HG02885 (cell line): ENCODE data around the gene PILRA.
A peak's percentile ranks its signal among the peaks of the same experiment; 100 is the strongest.

Experiments used
- ATAC-seq: cut with Tn5 transposase; IDR thresholded peaks from one replicate; pipeline ENCODE4 v1.9.1; 2021; ENCODE audit warnings: mild to moderate bottlenecking; ENCODE audit not compliant: unreplicated experiment, poor library complexity

Gene PILRA

DNA sequence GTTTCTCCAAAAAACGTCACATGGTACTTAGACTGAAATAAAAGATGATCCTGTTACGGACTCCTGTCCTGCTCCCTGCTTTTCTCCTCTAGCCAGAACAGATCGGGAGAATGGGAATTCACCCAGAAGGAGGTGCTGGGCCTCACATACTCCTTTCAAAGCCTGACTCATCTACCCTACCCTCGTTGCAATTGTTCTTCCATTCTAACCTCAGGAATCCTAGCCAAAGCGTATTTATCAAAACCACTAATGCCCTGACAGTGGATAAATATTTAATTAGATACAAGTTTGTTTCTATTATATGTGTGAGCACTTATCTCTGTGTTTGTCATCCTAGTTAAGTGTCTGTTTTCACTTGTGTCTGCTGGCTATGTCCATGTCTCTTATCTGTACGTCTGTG lies 33.5 kb downstream of the PILRA start:
- ATAC-seq = no peak

DNA sequence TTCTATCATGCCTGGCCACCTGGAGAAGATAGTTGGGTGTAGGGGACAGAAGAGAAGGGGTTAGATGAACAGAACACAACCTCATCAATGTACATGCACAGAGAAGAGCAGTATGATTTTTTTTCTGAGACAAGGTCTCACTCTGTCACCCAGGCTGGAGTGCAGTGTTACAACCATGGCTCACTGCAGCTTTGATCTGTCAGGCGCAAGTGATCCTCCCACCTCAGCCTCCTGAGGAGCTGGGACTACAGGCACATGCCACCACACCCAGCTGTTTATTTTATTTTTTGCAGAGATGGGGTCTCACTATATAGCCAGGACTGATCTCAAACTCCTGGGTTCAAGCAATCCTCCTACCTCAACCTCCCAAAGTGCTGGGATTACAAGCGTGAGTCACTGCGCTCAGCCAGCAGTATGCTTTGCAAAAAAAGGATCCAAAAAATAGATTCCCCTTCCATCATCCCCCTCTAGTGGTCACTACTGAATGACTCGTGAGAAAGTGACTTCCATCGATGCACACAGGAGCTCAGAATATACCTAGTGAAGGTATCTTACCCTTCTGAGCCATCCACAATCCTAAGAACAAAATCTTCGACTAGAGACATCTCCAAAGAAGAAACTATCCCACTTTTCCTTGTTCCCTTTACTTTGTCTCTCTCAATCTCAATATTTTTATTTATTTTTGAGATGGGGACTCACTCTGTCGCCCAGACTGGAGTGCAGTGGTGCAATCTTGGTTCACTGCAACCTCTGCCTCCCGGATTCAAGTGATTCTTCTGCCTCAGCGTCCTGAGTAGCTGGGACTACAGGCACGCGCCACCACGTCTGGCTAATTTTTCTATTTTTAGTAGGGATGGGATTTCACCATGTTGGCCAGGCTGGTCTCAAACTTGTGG lies 34.2 kb downstream of the PILRA start:
- no peak for ATAC-seq

DNA sequence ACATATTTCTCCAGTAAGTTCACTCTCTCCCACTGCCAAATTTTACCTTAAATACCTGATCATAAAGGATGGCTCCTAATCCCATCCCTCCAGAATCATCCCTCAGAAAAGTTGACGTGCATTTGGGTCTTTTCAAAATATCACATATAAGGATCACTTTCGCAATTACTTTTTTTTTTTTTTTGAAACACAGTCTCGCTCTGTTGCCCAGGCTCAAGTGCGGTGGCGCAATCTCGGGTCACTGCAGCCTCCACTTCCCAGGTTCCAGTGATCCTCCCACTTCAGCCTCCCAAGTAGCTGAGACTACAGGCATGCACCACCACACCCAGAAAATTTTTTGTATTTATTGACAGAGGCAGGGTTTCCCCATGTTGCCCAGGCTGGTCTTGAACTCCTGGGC lies 37.8 kb downstream of the PILRA start:
- ATAC-seq = no peak

DNA sequence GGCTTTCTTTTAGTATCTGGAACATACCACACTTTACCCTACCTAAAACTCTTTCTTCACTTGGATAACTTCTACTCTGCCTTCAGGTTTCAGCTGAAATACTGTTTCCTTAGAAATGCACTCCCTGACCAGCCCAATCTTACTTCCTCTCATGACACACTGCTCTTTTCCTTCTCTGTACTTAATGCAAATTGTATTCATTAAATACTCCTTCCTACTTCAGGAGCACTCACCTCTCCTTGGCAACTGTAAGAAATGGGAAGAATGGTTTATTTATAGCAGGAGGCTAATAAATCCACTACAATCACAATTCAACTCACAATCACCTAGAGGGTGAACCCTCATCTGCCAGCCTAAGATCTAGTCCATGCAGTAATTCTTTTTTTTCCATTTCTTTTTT lies 40.1 kb downstream of the PILRA start:
- no peak for ATAC-seq

DNA sequence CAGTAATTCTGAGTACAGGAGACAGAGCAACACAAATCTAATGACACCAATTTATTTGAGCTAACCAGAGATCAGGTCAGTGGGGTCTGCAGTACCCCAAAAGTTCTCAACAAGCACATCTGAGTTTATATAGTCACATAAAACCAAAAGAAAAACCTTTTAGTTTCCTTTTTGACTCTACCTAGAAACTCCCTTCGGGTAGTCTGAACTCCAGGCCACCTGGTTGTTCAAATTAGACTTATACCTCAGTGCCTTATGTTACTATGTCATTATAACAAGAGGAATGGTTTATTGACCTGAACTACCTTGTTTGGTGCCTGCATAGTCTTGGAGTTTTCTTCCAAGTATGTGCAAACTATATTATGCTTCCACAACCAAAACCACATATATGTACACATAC lies 40.6 kb downstream of the PILRA start:
- no peak for ATAC-seq

DNA sequence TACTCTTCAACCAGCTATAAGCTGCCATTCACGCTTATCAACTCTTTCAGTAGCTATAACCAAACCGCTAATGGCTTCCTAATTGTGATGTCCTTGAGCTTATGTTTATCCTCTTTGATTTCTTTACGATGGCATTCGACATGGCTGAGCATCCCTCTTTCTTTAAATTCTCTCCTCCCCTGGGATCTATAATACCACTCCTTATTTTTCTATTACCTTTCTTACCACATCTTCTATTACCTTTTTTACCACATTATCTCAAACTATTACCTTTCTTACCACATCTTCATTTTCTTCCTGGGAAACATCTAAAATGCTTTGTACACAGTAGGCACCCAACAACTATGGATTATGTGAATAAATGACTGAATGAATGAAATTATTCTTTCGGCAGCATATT lies 42.2 kb downstream of the PILRA start:
- no peak for ATAC-seq

DNA sequence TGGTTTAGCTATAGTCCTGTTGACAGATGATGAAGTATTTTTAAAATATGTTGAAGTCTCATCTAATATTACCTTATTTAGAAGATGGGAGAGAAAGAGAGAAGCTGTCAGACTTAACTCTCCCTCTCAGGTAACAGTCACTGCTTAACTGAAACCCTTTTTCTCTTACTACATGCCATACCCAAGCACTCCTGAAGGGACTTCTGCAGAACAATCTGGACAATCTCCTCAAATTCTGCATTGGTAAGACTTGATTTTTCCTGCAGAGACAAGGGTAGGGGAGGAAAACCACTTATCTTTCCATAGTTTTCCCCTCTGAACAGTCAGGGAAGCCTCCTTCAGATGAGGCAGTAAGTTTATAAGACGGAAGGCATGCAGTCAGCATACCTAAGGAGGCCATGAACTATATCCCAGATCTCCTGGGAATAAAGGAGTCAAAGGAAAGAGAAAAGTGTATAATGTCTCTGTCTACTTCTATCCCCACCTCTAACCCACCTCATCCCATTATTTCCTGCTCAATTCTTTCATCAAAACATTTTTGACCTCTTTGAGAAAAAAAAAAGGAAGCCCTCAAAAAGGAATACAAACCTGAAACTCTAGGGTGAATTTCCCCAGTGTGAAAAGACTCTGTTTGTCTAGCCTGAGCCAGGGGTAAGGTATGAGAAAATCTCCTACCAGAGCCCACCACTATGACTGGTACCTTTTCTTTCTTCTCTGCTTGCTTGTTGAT lies 45.8 kb downstream of the PILRA start:
- no peak for ATAC-seq

DNA sequence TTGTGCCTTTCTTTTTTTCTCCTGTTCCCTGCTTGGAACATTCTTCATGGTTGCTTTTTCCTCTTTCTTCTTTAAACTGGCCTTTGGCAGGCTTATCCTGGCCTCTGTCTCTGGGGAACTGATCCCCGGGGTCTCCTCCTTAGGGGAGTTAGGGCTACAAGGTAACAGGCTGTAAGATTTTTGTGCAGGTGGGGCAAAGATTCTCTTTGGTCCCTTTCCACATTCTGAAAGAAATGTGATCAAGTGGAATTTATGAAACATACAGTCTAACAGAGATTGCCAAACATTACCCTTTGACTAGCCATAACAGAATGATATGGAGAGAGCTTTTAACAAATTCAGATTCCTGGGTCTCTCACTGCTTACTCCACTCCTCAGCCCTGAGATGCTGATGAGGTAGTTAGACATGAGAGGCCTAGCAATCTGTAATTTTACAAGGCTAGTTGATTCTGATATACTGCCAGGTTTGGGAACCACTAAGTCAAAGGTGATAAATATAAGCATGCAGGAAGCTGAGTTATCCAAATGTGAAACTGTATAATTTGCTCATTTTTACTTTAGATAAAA lies 46.5 kb downstream of the PILRA start:
- ATAC-seq = no peak

DNA sequence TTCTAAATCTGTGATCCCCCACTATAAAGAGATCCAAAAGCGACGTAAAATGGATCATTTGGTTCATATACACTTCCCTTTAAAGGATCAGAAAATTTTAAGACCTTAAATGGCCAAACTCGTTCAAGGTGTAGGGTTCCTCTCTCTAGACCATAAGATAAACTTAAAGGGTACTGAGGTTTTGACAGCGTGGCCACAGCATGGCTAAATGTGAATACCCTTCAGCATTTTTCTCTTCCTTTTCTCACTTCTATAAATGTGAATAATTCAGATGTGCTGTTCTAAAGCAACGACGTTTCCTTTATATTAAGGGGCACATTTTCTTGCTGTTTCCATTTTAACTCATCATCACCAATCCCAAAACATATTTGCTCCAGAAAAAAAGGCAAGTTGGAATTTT lies 50.0 kb downstream of the PILRA start:
- ATAC-seq = no peak

DNA sequence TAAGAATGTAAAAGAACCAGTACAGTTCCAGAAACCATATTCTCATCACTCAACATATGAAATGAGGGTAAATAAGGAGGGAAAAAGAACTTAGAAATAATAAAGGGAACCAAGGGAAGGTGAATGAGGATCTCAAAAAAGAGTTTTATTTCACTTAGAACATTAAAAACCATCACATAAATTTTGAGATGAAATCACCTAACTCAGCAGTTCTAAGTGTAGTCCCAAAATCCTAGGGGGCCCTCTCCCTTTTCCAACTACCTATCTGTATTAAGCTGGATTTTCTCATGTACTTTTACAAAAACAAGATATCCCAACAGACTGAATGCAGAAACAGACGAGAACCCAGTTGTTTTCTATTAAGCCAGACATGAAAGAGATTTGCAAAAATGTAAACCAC lies 52.1 kb downstream of the PILRA start:
- no peak for ATAC-seq

DNA sequence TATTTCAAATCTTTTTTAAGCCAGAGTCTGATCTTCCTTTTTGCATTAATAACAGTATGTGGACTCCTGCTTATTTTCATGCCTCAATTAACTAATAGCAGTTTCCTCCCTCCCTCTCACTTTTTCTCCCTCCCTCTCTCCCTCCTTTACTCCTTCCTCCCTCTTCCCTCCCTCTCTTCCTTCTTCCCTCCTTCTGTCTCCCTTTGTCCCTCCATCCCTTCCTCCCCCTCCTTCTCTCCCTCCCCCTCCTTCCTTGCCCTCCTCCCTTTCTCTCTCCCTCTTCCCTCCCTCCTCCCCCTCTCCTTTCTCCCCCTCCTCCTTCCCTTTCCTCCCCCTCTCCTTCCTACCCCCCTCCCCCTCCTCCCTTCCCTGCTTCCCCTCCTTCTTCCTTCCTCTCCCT lies 53.2 kb downstream of the PILRA start:
- ATAC-seq = no peak

DNA sequence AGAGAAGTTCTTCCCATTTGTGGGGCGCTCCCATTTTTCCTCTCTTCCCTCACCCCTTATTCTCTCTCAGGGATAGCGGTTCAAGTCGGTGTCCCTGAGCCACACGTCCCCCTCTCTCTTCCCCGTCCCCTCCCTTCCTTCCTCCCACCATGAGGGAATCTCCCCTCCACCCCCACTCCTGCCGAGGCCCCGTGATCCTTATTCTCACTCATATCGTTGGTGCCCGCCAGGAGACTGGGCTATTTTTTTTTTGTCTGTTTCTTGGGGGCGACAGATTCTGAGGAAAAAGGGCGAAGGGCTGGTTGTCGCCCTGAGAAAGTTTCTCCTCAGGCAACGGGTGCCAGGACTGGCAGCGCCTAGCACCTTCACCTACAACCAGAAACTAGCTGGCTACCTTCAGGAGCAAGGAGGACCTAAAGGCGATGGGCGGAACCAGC lies 54.5 kb downstream of the PILRA start:
- ATAC-seq = no peak

DNA sequence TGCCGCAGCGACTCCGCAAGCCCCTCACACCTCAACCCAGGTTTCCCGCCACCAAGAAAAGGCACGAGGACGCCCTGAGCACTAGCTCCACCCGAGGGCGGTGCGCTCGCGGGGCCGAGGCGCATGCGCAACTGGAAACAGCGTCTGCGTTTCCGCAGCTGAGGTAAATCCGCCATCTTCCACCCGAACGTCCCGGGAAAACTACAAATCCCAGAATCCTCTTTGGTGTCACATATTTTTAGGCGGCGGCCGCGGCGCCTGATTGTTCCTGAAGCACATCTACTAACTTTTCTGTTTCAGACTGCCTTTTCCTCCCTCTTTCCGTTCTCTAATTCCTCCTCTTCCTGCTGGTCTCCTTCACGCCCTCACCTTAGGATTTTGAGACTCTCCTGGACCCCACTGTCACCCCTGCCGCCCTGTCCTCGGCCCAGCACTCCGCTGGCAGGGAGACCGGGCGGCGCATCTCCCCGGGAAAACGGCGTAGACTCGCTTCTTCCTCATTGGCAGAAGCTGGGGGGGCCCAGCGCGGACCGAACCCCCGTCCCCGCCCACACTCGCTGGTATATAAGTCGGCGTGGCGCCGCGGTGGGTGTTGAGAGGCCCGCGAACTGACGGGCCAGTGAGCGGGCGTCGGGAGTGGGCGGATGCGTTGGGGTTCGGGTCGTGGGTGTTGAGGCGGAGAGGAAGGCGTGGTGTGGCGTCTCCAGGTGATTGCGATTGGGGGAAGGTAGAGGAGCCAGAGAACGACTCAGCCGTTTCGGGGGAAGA lies 55.1 kb downstream of the PILRA start, which contains the start of gene ZCWPW1:
TSS of gene ZCWPW1 (minus strand) at position 505 of the 768 bp plus-strand sequence. CDS start 8,054 bp downstream, outside the sequence.
- peak; percentile 45 for ATAC-seq

DNA sequence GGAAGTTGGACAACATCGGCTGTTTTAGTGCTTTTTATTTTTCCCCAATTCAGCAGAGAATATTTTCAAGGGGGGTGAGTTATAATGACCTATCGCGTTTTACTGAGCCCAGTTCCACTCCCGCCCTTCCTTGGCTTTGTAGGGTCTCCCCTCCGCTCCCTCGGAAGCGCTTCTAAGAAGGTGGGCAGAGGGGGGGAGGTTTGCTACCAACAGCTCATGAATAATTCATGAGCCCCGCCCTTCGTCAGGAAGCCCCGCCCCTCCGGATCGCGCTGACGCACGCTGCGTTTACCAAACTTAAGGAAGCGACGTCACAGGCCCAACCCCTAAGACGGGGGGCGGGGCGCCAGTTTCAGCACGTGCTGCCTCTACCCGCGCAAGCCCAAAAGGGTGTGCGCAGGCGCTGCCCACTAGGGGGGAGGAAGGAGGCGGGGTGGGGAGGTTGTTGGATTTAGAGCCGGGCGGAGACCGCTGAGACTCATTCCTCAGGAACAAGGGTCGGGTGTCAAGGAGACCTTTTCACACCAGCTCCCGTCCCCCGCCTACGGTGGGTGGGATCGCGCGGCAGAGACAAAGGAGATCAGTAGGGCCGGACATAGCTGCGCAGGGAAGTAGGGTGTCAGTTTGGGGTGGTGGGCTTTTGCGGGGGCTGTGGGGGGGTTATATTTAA lies 55.8 kb downstream of the PILRA start:
- ATAC-seq = peak; percentile 53

DNA sequence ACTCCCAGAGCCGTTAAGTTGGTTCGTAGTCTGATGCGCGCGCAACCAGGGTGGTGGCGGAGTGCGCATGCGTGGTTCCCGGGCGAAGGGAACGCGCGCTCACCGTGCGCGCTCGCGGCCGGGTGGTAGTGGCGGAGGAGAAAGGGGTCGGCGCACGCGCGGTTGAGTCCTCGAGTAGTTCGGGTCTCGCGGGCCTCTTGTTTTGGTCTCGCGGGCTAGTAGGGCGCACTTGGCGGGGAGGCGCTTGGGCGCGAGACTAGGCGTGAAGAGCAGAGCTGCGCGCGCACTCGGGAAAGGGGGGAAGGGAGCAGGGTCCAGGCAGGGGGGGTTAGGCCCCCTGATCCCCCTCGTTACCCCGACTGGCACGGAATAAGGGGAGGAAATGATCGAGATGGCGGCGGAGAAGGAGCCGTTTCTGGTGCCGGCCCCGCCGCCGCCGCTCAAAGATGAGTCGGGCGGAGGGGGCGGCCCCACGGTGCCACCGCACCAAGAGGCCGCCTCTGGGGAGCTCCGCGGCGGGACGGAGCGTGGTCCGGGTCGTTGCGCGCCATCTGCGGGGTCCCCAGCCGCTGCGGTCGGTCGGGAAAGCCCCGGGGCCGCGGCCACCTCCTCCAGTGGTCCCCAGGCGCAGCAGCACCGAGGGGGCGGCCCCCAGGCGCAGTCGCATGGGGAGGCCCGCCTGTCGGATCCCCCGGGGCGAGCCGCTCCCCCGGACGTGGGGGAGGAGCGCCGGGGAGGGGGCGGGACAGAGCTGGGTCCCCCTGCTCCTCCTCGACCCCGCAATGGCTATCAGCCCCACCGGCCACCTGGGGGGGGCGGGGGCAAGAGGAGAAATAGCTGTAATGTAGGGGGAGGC lies 56.6 kb downstream of the PILRA start, which contains the start of gene MEPCE:
TSS of gene MEPCE (plus strand) at position 195 of the 856 bp plus-strand sequence. CDS start at position 383, 188 bp downstream.
- peak; percentile 41 for ATAC-seq

DNA sequence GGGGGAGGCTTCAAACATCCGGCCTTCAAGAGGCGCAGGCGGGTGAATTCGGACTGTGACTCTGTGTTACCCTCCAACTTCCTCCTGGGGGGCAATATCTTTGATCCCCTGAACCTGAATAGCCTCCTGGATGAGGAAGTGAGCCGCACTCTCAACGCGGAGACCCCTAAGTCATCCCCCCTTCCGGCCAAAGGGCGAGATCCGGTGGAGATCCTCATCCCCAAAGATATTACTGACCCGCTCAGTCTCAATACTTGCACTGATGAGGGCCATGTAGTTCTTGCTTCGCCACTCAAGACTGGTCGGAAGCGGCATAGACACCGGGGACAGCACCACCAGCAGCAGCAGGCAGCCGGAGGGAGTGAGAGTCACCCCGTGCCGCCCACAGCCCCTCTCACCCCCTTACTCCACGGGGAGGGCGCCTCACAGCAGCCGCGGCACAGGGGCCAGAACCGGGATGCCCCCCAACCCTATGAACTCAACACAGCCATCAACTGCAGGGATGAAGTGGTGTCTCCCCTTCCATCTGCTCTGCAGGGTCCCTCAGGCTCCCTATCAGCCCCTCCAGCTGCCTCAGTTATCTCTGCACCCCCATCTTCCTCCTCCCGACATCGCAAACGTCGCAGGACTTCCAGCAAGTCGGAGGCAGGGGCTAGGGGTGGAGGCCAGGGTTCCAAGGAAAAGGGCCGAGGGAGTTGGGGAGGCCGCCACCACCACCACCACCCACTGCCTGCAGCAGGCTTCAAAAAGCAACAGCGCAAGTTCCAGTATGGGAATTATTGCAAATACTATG lies 57.4 kb downstream of the PILRA start:
- ATAC-seq = no peak

DNA sequence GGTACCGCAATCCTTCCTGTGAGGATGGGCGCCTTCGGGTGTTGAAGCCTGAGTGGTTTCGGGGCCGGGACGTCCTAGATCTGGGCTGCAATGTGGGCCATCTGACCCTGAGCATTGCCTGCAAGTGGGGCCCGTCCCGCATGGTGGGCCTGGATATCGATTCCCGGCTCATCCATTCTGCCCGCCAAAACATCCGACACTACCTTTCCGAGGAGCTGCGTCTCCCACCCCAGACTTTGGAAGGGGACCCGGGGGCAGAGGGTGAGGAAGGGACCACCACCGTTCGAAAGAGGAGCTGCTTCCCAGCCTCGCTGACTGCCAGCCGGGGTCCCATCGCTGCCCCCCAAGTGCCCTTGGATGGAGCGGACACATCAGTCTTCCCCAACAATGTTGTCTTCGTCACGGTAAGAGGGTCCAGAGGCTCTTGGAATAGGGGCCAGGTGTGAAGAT lies 58.0 kb downstream of the PILRA start:
- no peak for ATAC-seq

DNA sequence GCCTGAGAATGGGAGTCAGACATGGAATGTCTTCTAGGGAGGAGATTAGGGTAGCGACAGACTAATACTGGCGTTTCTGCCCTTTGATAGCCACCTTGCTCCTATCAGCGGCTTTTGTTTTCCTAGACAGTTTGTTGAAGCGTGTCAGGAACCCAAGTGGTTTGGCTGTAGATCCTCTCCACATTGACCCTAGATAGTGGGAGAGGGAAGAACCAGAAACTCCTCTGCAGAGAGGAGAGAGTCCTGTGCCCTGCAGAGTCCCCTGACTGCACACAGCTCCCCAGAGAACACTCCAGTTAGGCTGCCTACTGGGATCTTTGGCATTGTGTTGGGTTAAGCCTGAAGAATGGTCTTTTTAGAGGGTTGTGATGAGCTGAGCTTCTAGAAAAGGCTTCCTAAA lies 58.8 kb downstream of the PILRA start:
- no peak for ATAC-seq
